Glomerular visceral epithelial cell (primary cell): ENCODE results near the gene SMOC2.

Experiments used
- DNase-seq: peaks from one replicate; pipeline ENCODE4 v3.0.0-alpha.2; 2016; ENCODE audit errors: extremely low spot score

The SMOC2 gene

GRCh38 chr6:168415098-168415992 lies 25.6 kb upstream of the SMOC2 start:
- DNase-seq = no peak

DNA sequence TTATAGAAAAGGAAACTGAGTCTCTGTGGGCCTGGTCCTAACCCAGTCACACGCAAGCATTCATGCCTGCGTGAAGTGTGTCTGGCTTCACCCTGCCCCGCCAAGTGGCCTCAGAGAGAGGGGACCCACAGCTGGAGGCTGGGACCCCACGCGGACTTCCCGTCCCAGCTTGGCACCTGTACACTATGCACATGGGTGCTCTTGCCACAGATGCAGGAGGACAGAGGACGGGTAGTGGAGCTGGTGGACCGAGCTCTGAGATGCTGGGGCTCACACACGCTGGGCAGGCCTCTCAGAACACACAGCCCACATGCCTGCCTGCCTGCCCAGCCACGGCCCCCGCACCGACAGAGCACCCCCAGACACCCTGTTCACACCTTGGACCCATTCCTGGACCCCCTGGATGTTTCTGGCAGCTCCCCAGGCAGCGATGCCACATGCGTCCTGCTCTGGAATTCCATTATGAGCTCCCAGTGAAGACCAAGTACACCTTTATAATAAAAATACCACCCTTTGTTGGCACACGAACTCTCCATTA lies 24.9 kb upstream of the SMOC2 start:
- DNase-seq = no peak

DNA sequence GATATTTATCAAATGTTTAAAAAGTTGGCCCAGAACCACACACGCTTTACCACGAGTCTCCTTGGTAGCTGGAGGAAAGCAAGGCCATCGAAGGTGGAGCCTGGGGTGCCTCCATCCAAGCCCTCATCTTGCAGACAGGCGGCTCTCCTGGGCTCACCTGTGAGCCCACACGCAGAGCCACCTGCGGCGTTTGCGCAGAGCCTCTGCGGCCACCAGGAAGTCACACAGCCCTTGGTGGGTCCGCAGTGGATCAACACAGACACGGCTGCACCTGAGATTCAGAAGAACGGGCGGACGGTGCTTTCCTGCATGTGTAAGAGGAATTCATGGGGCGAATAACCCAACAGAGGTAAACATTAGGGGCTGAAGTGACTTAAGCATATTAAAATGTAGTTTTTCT lies 24.5 kb upstream of the SMOC2 start:
- no peak for DNase-seq

GRCh38 chr6:168417191-168417590 lies 23.8 kb upstream of the SMOC2 start:
- DNase-seq = no peak

DNA sequence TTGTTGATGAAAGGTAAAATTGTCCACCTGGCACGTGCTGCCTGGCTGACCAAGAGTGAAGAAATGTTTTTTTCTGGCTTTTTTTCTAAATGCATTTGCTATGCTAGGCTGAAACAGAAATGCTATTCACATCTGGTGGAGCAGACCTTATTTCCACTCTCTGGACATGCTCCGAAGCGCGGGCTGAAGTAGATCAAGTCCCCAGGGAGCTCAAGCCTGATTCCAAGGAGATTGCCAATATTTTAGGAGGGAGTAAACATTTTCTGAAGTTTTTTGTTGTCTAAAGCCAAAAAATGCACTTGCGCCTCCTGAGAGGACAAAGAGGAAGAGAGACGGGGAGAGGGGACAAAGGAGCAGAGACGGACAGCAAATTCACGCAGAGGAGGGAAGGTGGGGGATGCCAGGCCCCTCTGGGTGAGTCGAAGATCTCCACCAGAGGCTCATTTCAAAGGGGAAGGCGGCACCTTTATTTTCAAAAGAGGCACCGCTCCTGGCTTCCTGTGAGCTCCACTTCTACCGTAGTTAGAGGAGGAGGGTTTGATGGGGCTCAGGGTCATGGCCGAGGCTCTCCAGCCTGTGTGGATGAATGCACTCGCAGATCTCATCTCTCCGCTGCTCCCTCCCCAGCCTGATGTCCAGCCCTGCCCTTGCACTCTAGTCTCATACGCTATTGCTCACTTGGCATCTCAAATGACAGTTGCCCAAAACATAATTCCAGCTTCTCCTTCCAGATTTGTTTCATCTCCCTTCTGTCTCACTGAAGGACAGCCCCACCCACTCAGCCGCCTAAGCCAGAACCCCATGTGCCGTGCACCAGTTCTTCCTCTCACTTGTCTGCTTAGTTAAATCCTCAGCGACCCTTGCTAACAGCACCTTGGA lies 23.1 kb upstream of the SMOC2 start:
- no peak for DNase-seq

DNA sequence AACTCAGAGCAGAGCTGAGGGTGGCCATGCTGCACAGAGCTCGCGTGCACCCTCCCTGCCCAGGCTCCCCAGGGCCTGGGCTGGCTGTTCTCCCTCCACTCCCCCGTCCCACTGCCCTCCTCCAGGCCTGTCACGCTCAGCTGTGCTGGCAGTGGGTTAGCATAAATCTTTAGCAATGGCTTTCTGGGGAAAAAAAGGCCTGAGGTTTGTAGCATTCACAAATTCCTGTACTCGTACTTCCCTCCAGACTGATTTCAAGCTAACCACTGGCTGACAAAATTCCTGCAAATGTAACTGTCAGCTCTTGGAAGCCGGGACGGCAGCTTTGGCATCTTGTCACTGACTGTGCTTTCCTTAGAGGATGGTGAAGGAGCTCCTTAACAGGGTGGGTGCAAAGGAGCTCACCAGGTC lies 22.3 kb upstream of the SMOC2 start:
- no peak for DNase-seq

DNA sequence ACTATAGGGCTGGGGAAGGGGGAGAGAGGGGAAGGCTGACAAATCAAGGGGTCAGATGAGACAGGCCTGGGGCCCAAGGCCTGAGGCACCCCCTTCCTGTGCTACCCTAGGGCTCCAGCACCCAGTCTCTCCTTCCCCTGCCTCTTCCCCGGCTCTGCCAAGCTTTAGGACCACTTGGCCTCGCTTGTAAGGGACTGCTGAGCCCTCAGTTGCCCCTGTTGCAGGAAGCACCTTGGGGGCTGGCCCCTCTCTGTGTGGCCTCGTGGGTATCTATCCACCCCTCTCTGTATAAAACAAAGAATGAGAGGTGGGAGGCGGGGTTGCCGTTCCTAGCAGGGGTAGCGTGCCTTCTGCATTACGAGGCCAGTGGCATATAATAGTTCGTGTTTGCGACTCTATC lies 21.4 kb upstream of the SMOC2 start:
- DNase-seq = no peak

GRCh38 chr6:168420084-168420483 lies 20.9 kb upstream of the SMOC2 start:
- no peak for DNase-seq

GRCh38 chr6:168420706-168421105 lies 20.3 kb upstream of the SMOC2 start:
- no peak for DNase-seq

DNA sequence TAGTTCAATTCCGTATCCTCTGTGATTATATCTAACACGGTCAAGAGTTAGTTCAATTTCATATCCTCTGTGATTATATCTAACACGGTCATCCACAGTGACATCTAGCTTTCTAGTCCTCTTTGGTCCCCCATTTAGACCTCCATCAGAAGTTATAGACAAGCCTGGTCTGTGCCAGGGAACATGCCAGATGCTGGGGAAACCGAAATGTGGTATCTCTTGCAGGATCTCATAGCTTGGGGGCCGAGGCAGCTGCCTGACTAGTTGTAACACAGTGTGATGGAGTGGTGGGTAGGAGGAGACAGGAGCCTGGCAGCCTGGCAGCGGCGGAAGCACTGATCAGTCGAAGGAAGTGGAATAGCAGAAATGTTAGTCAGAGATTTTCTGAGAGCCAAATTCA lies 13.8 kb upstream of the SMOC2 start:
- no peak for DNase-seq

DNA sequence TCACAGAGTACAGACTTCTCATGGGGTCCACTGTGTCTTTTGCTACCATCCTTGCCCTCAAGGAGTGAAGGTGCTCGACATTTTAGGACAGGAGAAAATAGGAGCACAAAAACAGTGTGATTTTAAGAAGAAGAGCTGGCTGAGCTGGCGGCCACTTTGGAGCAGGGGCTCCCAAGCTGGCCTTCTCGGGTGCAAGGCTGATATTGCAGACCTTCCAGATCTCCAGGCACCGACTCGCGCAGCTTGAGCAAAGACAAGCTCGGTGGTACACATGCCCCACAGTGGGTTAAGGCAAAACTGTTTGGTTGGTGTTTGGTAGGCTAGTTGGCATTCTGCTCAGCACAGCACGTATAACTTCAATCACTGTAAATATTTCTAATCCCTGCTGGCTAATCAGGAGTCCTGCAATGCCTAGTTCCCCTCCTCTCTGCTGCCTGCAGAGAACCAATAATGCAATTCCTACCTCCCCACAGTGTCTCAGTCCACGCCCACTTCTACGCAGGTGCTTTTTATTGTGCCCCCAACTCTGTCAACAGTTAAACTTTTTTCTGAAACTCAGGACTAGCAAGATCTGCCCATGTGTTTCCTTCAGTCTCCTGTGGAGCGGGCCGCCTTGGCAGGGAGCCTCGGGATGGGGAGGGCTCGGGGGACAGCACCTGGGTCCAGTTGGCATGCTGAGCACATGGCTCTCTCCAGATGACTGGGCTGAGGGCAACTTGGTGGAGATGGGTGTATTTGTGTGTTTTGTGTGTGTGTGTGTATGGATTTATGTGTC lies 12.7 kb upstream of the SMOC2 start:
- DNase-seq = no peak

DNA sequence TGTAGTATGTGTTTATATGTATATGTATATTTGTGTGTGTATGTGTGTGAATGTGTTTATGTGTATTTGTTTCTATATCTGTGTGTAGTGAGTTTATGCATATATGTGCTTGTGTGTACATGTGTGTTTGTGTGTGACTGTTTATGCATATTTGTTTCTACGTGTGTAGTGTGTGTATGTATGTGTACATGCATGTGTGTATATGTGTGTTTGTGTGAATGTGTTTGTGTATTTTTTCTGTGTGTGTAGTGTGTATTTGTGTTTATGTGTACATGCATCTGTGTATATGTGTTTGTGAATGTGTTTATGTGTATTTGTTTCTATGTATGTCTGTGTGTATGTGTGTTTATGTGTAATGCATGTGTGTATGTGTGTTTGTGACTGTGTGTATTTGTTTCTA lies 12.1 kb upstream of the SMOC2 start:
- no peak for DNase-seq

GRCh38 chr6:168432196-168432595 lies 8.8 kb upstream of the SMOC2 start:
- DNase-seq = no peak

DNA sequence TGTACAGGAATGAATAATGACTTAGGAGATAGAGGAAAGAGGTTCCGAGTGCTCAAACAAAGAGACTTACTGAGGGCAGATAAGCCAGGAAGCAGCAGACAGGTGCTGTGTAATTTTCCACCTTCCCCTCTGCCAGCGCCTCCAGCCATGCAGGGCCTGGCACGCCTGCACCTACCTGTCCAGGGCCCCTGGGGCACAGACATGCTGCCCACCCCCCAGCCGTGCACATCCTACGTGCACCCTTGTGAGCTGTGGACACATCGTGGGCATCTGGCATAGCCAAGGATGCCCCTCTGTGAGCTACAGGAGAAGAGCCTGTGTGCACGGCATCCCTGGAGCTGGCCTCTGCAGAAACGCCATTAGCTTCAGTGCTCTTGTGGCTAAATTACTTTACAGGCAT lies 7.1 kb upstream of the SMOC2 start:
- DNase-seq = no peak

DNA sequence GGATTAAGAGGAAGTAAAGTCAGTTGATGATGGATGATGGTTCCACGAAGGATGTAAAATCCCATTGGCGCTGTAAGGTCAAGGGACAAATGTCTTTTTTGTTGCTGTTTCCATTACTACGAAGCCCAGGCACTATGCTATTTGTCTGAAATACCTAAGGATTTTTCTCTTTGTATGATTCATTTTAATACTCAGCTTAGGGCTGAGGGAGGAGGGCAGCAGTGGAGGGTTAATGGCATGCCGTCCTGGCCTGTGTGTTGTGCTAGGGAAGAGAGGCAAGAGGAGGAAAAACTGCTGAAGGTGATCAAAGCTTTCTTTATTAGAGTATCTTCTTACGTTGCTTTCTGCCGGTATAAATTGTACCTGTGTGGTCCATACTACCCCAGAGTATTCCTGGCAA lies 6.5 kb upstream of the SMOC2 start:
- DNase-seq = no peak

GRCh38 chr6:168437751-168438150 lies 3.2 kb upstream of the SMOC2 start:
- no peak for DNase-seq

DNA sequence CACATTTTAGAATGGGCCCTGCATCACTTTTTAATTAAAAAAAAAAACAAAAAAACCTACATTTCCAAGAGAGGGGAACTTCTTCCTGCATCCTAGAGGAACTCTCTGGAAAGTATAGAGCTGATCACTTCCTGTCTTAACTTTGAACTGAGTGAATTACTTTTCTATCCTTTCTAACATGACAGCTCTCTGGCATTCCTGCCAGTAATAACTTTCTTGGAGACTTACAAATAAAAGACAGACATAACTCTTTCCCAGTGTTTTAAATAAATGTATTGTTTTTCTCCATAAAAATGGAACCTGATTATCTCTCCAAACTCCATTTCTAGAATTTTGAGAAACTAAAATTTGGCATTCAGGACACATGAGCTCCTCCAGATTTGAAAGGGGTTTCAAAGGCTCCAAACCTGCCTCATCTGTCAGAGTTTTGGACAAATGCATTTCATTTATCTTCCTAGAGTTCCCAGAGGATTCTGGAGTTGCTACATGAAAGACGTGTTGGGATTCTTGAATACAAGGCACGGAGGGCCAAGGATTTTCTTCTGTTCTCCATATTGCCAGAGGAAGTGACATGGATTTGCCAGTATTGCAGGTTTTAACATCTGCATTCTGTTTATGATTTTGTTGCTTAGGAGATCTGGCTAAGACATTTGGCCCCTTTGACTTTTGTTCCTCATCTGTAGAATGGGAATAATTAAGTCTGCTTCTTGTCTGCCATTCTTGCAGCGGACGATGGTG lies 2.0 kb upstream of the SMOC2 start:
- no peak for DNase-seq

DNA sequence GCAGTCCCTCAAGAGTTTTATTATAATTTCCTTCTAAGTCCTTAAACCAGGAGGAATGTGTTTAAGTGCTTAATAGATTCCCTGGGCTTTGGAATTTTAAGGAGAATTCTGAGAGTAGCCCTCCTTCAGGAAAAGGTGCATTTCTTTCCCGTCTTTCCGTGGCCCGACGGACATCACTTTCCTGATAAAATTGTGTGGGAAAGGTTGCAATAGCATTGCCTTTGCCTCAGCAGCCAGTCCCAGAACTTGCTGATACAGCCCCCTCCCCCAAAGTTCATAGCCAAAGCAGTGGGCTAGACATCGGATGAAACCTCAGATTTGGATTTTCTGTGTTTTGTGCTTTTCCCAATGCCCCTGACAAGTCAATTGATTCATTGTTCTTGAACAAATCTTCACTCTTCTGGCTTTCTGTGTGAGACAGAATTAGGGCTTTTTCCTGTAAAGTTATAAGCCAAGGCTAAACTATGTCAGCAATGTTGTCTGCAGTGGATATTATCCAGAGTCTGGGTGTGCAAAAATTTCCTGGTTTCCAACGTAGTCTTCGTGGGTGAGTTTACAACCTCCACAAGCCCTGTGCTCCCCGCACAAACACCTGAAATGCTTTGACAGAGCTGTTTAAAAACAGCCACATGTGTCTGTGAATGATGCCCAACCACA lies 1.1 kb upstream of the SMOC2 start:
- no peak for DNase-seq

- DNase-seq = no peak
Measured at GRCh38 chr6:168441434-168442391, 729 bp downstream of the SMOC2 start.
